CD4-positive, alpha-beta T cell (primary cell): ENCODE measurements around the gene GCN1. TPM values are rescaled to one million over a fixed set of nuclear protein-coding genes. Genes with fewer than 3 reads are reported as not detected.

Experiments used
- ATAC-seq: fragments of 200-7000 bp; cut with Tn5 transposase; one replicate; pipeline ENCODE4 v1.10.0; 2022; ENCODE audit warnings: mild to moderate bottlenecking; ENCODE audit not compliant: poor library complexity
- CTCF ChIA-PET: fragments of 350-600 bp; sonication (Branson Sonifier 250); formaldehyde crosslinking; loops from one replicate; lab custom pipeline; 2021; ENCODE audit warnings: antibody characterized with exemption, inconsistent platforms; lab: Charles Lee
- POLR2A ChIA-PET: fragments of 350-600 bp; sonication (Branson Sonifier 250); formaldehyde crosslinking; loops from one replicate; lab custom pipeline; 2021; ENCODE audit warnings: antibody characterized with exemption, inconsistent platforms; lab: Charles Lee
- DNase-seq, 14 experiments: peaks; one replicate each; pipeline ENCODE4 v3.0.0-alpha.2; 2013 to 2020; ENCODE audit warnings: mixed read lengths in 2 of 14
- H3K27ac ChIP-seq, 2 donors: one replicate each; pipeline versions ENCODE4 v1.5.1 to v1.7.0; 2013; ENCODE audit warnings: low read length in 2 of 2, low read depth in 1 of 2, mild to moderate bottlenecking in 1 of 2
- H3K27me3 ChIP-seq, 2 experiments: 1 replicate in 1 of 2; 2 replicates in 1 of 2; pipeline versions ENCODE4 v1.6.1 to v1.7.0; 2013; ENCODE audit warnings: low read length in 2 of 2, control low read depth in 1 of 2, mild to moderate bottlenecking in 1 of 2, moderate library complexity in 1 of 2; ENCODE audit not compliant: insufficient read depth in 2 of 2, control insufficient read depth in 1 of 2
- H3K36me3 ChIP-seq: one replicate; pipeline ENCODE4 v1.6.1; 2013; ENCODE audit warnings: low read length, control low read depth; ENCODE audit not compliant: insufficient read depth
- H3K4me1 ChIP-seq: one replicate; pipeline ENCODE4 v1.6.1; 2013; ENCODE audit warnings: low read length, control low read depth; ENCODE audit not compliant: insufficient read depth
- H3K4me3 ChIP-seq: one replicate; pipeline ENCODE4 v1.5.1; 2013; ENCODE audit warnings: mild to moderate bottlenecking, low read length, moderate library complexity
- H3K9me3 ChIP-seq, 2 experiments: 1 replicate in 1 of 2; 2 replicates in 1 of 2; pipeline versions ENCODE4 v1.6.1 to v1.7.0; 2013; ENCODE audit warnings: low read length in 2 of 2, mild to moderate bottlenecking in 2 of 2, control low read depth in 1 of 2, moderate library complexity in 1 of 2; ENCODE audit not compliant: control insufficient read depth in 1 of 2, insufficient read depth in 1 of 2
- H3K27ac Mint-ChIP-seq: one replicate; pipeline ENCODE4 v1.8.0; 2020; ENCODE audit warnings: mixed read lengths
- H3K27me3 Mint-ChIP-seq: one replicate; pipeline ENCODE4 v1.8.0; 2021; ENCODE audit warnings: mixed read lengths
- H3K36me3 Mint-ChIP-seq: one replicate; pipeline ENCODE4 v1.8.0; 2021; ENCODE audit warnings: low read depth, mixed read lengths
- H3K4me1 Mint-ChIP-seq: one replicate; pipeline ENCODE4 v1.8.0; 2021; ENCODE audit warnings: low read depth, mixed read lengths
- H3K4me3 Mint-ChIP-seq: one replicate; pipeline ENCODE4 v1.8.0; 2020; ENCODE audit warnings: mild to moderate bottlenecking, mixed read lengths
- H3K9me3 Mint-ChIP-seq: one replicate; pipeline ENCODE4 v1.8.0; 2020; ENCODE audit warnings: mixed read lengths
- CTCF ChIP-seq: fragments of 200-600 bp; IDR thresholded peaks from one replicate; pipeline ENCODE4 v1.8.0; 2022; ENCODE audit warnings: antibody characterized with exemption, mild to moderate bottlenecking
- intact Hi-C, 2 experiments: fragments of 100-400 bp; cut with DNase I in 1 of 2; cut with micrococcal nuclease in 1 of 2; formaldehyde crosslinking; loops; one replicate each; pipeline versions ENCODE4 v1.15.1 to v1.9.0; 2023 to 2025; cut with DNase I, micrococcal nuclease
- total RNA-seq, 174 experiments: library from RNA in 2 of 174; stranded (reverse) in 2 of 174; gene quantifications; one replicate each; pipeline ENCODE4 v1.2.3 and lab custom pipeline; 2021 to 2026

Gene GCN1
- total RNA-seq, 2 experiments from 2014 or later: 121 to 128 TPM

- ChIA-PET POLR2A (interaction anchor here (0.9 to 1.2 kb wide), 5 partner anchors 10 to 41 kb away, joined by 3 to 6 read pairs (median 5); partner anchors contain the start of genes PXN and RPLP0), CTCF (interaction anchor here (1.1 to 1.3 kb wide), 2 partner anchors 14 to 23 kb away, joined by 5 to 7 read pairs; partner anchors contain the start of gene PXN)
- no peak overlapping the region for H3K4me3 ChIP-seq
- no peak overlapping the region for H3K27ac ChIP-seq
- peaks cover 84% of the 10 kb centered on the region for H3K4me1 ChIP-seq
- TF ChIP-seq CTCF: no peak
- peak overlapping the region; percentile 72 for H3K27ac Mint-ChIP-seq
- H3K27me3 ChIP-seq: no peaks in the 10 kb centered on the region
- H3K9me3 Mint-ChIP-seq: no peaks in the 10 kb centered on the region
- H3K4me1 Mint-ChIP-seq: peaks cover 78% of the 10 kb centered on the region
- no peaks in the 10 kb centered on the region for H3K27me3 Mint-ChIP-seq
- H3K36me3 ChIP-seq: peaks cover 31% of the 10 kb centered on the region
- intact Hi-C loops: no loop called here
- ATAC-seq (no peak), DNase-seq (no peak)
- no peak overlapping the region for H3K4me3 Mint-ChIP-seq
- peaks cover 44% of the 10 kb centered on the region for H3K36me3 Mint-ChIP-seq
- H3K9me3 ChIP-seq: no peaks in the 10 kb centered on the region
Measured at GRCh38 chr12:120242275-120242799, 47.8 kb upstream of the GCN1 start.

GRCh38 chr12:120241561-120242274 lies 47.2 kb upstream of the GCN1 start:
- Histone ChIP-seq H3K4me3 (no peak overlapping the region), H3K4me1 (peaks cover 85% of the 10 kb centered on the region), H3K9me3 (no peaks in the 10 kb centered on the region), H3K27ac (no peak overlapping the region), H3K27me3 (no peaks in the 10 kb centered on the region), H3K36me3 (peaks cover 34% of the 10 kb centered on the region)
- H3K36me3 Mint-ChIP-seq: peaks cover 44% of the 10 kb centered on the region
- ChIA-PET CTCF (no interaction called here), POLR2A (interaction anchor here (7.3 kb wide), 1 partner anchor 9 kb away, joined by 83 read pairs; no protein-coding TSS in a partner anchor)
- peak overlapping the region; percentile 38 for H3K4me3 Mint-ChIP-seq
- no peak for TF ChIP-seq CTCF
- no peaks in the 10 kb centered on the region for H3K9me3 Mint-ChIP-seq
- intact Hi-C loops: no loop called here
- no peaks in the 10 kb centered on the region for H3K27me3 Mint-ChIP-seq
- peak overlapping the region; percentile 72 for H3K27ac Mint-ChIP-seq
- DNase-seq (no peak), ATAC-seq (no peak)
- H3K4me1 Mint-ChIP-seq: peaks cover 75% of the 10 kb centered on the region

- H3K27me3 Mint-ChIP-seq: no peaks in the 10 kb centered on the region
- CTCF ChIA-PET: interaction anchor here (1.1 to 1.2 kb wide), 2 partner anchors 10 to 22 kb away, joined by 3 to 4 read pairs; no protein-coding TSS in a partner anchor
- POLR2A ChIA-PET: interaction anchor here (0.7 to 7.3 kb wide), 8 partner anchors 8 to 53 kb away, joined by 3 to 83 read pairs (median 5); partner anchors contain the start of genes RNU4-1, RNU4-2 and RPLP0
- intact Hi-C loops: no loop called here
- Histone ChIP-seq H3K27ac (no peak overlapping the region), H3K4me3 (no peak overlapping the region), H3K27me3 (no peaks in the 10 kb centered on the region), H3K36me3 (peaks cover 34% of the 10 kb centered on the region), H3K4me1 (peaks cover 92% of the 10 kb centered on the region), H3K9me3 (no peaks in the 10 kb centered on the region)
- ATAC-seq (no peak), DNase-seq (no peak)
- H3K36me3 Mint-ChIP-seq: peaks cover 44% of the 10 kb centered on the region
- peaks cover 78% of the 10 kb centered on the region for H3K4me1 Mint-ChIP-seq
- no peaks in the 10 kb centered on the region for H3K9me3 Mint-ChIP-seq
- TF ChIP-seq CTCF: no peak
- peak overlapping the region; percentile 69 for H3K27ac Mint-ChIP-seq
- no peak overlapping the region for H3K4me3 Mint-ChIP-seq
Measured at GRCh38 chr12:120240495-120240833, 45.9 kb upstream of the GCN1 start.
